Muscle of back (tissue), 11 donors: ENCODE results near the gene DIS3L2. TPM values are rescaled to one million over a fixed set of nuclear protein-coding genes. Genes with fewer than 3 reads are reported as not detected.
"Not testable (repeated sequence)": the region's sequence is repeated elsewhere in the genome, so short reads cannot be mapped to it uniquely, and the experiment has no call there.

ENCODE experiments used
- DNase-seq, 3 donors: peaks; one replicate each; pipeline versions ENCODE4 v3.0.0 to v3.0.0-alpha.2; 2013
- polyA plus RNA-seq, 10 donors: library from polyadenylated mRNA; unstranded; fragments of 120-200 nt; gene quantifications; one replicate each; pipeline ENCODE4 v1.2.1, GENCODE V29; 2013; ENCODE audit not compliant: insufficient read length in 10 of 10

The DIS3L2 gene
- polyA plus RNA-seq, 10 donors, result 19.2 to 27.2 (median 23.7) TPM

GRCh38 chr2:232321156-232321816 is 359.8 kb downstream of the DIS3L2 start:
- no peak for DNase-seq

GRCh38 chr2:232321817-232322559 is 360.5 kb downstream of the DIS3L2 start:
- DNase-seq, result no peak

GRCh38 chr2:232322560-232323327 is 361.2 kb downstream of the DIS3L2 start:
- no peak for DNase-seq

GRCh38 chr2:232323328-232323650 is 361.8 kb downstream of the DIS3L2 start:
- no peak for DNase-seq

GRCh38 chr2:232323967-232324366 is 362.5 kb downstream of the DIS3L2 start:
- not testable (repeated sequence) for DNase-seq

GRCh38 chr2:232324778-232325177 is 363.3 kb downstream of the DIS3L2 start:
- no peak for DNase-seq

- peak in 1 of 3 donors; percentile 46 for DNase-seq
Observed at GRCh38 chr2:232325324-232326273, 364.1 kb downstream of the DIS3L2 start.

- not testable (repeated sequence) for DNase-seq
Observed at GRCh38 chr2:232326274-232327104, 365.0 kb downstream of the DIS3L2 start.

GRCh38 chr2:232327105-232328031 is 365.9 kb downstream of the DIS3L2 start:
- DNase-seq, result peak in 2 of 3 donors; percentile 66 to 80

GRCh38 chr2:232328032-232328422 is 366.5 kb downstream of the DIS3L2 start:
- DNase-seq, result no peak

GRCh38 chr2:232328516-232329460 is 367.3 kb downstream of the DIS3L2 start:
- no peak for DNase-seq

- DNase-seq, result no peak
Observed at GRCh38 chr2:232329716-232330067, 368.2 kb downstream of the DIS3L2 start.

GRCh38 chr2:232330068-232330999 is 368.8 kb downstream of the DIS3L2 start:
- DNase-seq, result no peak

GRCh38 chr2:232331061-232331460 is 369.5 kb downstream of the DIS3L2 start:
- peak; percentile 32 to 71 (median 37) for DNase-seq

- not testable (repeated sequence) for DNase-seq
Observed at GRCh38 chr2:232331641-232332040, 370.1 kb downstream of the DIS3L2 start.

- not testable (repeated sequence) for DNase-seq
Observed at GRCh38 chr2:232332244-232332939, 370.9 kb downstream of the DIS3L2 start.

GRCh38 chr2:232332940-232333259 is 371.4 kb downstream of the DIS3L2 start:
- no peak for DNase-seq
